ENCODE data around the gene LPP.

LPP gene

GRCh38 chr3:188734395-188734794, 580.4 kb downstream of the LPP start:
- no peak for TF ChIP-seq ZFX (IDR thresholded peaks at IDR 0.05; ENCODE audit: borderline replicate concordance)
- TF ChIP-seq CTCF (IDR thresholded peaks at IDR 0.05), result no peak
- no peak overlapping the region for H3K27ac ChIP-seq

DNA sequence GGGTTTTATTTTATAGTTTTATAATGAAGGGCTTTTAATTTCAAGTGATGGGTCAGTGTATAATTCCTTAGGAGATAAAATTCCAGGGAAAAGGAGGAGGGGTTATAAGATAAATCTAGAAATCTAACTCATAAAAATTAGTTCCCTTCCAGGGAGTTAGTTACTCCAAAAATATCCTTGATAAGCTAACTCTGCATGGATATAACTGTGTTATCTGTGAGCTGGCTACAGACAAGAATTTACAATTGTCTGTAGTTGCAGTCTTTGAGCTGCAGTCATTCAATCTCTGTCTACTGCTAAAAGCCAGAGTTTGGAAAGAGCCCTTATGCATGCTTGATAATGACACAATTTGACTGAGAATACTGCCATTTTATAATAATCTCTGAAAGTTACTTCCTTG, 585.6 kb downstream of the LPP start:
- TF ChIP-seq CTCF (IDR thresholded peaks at IDR 0.05), result no peak
- no peak for TF ChIP-seq ZFX (IDR thresholded peaks at IDR 0.05; ENCODE audit: borderline replicate concordance)
- H3K27ac ChIP-seq, result no peak overlapping the region

DNA sequence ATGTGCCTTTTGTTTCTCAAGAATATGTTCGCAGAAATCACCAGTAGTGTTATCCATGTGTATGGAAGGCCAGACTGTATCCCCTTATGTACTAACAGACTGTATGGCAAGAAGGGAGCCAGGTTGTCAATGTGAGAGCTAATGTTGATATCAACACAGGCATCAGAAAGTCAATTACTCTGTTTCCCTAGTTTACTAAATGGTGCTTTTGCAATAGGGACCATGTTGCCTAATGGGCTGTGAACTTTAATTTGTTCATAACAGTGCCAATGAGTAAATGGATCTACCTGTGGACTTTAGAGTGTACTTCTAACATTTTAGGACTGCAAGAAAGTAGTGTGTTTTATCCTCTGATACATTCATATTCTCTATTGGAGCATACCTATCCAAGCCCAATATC, 586.1 kb downstream of the LPP start:
- no peak overlapping the region for H3K27ac ChIP-seq
- TF ChIP-seq CTCF (IDR thresholded peaks at IDR 0.05) (no peak), ZFX (IDR thresholded peaks at IDR 0.05; ENCODE audit: borderline replicate concordance) (no peak)

GRCh38 chr3:188742755-188743550, 589.0 kb downstream of the LPP start:
- no peak for TF ChIP-seq ZFX (IDR thresholded peaks at IDR 0.05; ENCODE audit: borderline replicate concordance)
- no peak for TF ChIP-seq CTCF (IDR thresholded peaks at IDR 0.05)

GRCh38 chr3:188744166-188744565, 590.2 kb downstream of the LPP start:
- H3K27ac ChIP-seq, result no peak overlapping the region
- TF ChIP-seq CTCF (IDR thresholded peaks at IDR 0.05) (no peak), ZFX (IDR thresholded peaks at IDR 0.05; ENCODE audit: borderline replicate concordance) (no peak)

More at GRCh38 chr3:188742755-188743550, 589.0 kb downstream of the LPP start:
- no peak overlapping the region for H3K27ac ChIP-seq

- no peak overlapping the region for H3K27ac ChIP-seq
- TF ChIP-seq ZFX (IDR thresholded peaks at IDR 0.05; ENCODE audit: borderline replicate concordance) (no peak), CTCF (IDR thresholded peaks at IDR 0.05) (no peak)
Measured at GRCh38 chr3:188745031-188745430, 591.1 kb downstream of the LPP start.

GRCh38 chr3:188746291-188746783, 592.4 kb downstream of the LPP start:
- H3K27ac ChIP-seq, result no peak overlapping the region
- TF ChIP-seq ZFX (IDR thresholded peaks at IDR 0.05; ENCODE audit: borderline replicate concordance), result no peak
- TF ChIP-seq CTCF (IDR thresholded peaks at IDR 0.05), result no peak

Measured in 22Rv1 (cell line).